ENCODE data around the gene PRDM13. TPM values are rescaled to one million over a fixed set of nuclear protein-coding genes. Genes with fewer than 3 reads are reported as not detected.

PRDM13 gene
- not detected for total RNA-seq

GRCh38 chr6:99606656-99607415 lies at the start of gene PRDM13:
PRDM13 (plus strand) TSS chr6:99606833; CDS start chr6:99607035, 202 bp downstream.
- TF ChIP-seq CTCF (IDR thresholded peaks at IDR 0.05; ENCODE audit: low read depth): no peak

GRCh38 chr6:99559057-99559456 lies 47.6 kb upstream of the PRDM13 start:
- TF ChIP-seq CTCF (IDR thresholded peaks at IDR 0.05; ENCODE audit: low read depth): no peak

- no peak for TF ChIP-seq CTCF (IDR thresholded peaks at IDR 0.05; ENCODE audit: low read depth)
Observed at GRCh38 chr6:99560668-99561067, 46.0 kb upstream of the PRDM13 start.

- no peak for TF ChIP-seq CTCF (IDR thresholded peaks at IDR 0.05; ENCODE audit: low read depth)
Observed at GRCh38 chr6:99563056-99563723, 43.4 kb upstream of the PRDM13 start.

- no peak for TF ChIP-seq CTCF (IDR thresholded peaks at IDR 0.05; ENCODE audit: low read depth)
Observed at GRCh38 chr6:99568103-99568933, 38.3 kb upstream of the PRDM13 start, which contains the start of gene CCNC. CCNC (minus strand) TSS chr6:99568660; CDS start chr6:99568527, 133 bp downstream.

- TF ChIP-seq CTCF (IDR thresholded peaks at IDR 0.05; ENCODE audit: low read depth): no peak
Observed at GRCh38 chr6:99573980-99574617, 32.5 kb upstream of the PRDM13 start.
